SIG-M5 (cell line): ENCODE data around the gene CMSS1.

Experiments used
- DNase-seq: peaks from one replicate; lab custom pipeline; 2025; lab: John Stamatoyannopoulos, UW

Gene CMSS1

GRCh38 chr3:99903869-99904268 is 86.2 kb downstream of the CMSS1 start:
- no peak for DNase-seq

- no peak for DNase-seq
Observed at GRCh38 chr3:99907959-99908544, 90.4 kb downstream of the CMSS1 start.

GRCh38 chr3:99909714-99910495 is 92.2 kb downstream of the CMSS1 start:
- no peak for DNase-seq

- no peak for DNase-seq
Observed at GRCh38 chr3:99910752-99911290, 93.2 kb downstream of the CMSS1 start.

- DNase-seq = no peak
Observed at GRCh38 chr3:99911433-99911832, 93.8 kb downstream of the CMSS1 start.

GRCh38 chr3:99915906-99916432 is 98.3 kb downstream of the CMSS1 start:
- DNase-seq = no peak

- no peak for DNase-seq
Observed at GRCh38 chr3:99918715-99919114, 101.1 kb downstream of the CMSS1 start.

- DNase-seq = no peak
Observed at GRCh38 chr3:99919694-99920093, 102.0 kb downstream of the CMSS1 start.

- DNase-seq = no peak
Observed at GRCh38 chr3:99920481-99921376, 103.1 kb downstream of the CMSS1 start.

- no peak for DNase-seq
Observed at GRCh38 chr3:99921377-99921695, 103.7 kb downstream of the CMSS1 start.

- no peak for DNase-seq
Observed at GRCh38 chr3:99921986-99922385, 104.3 kb downstream of the CMSS1 start.

- no peak for DNase-seq
Observed at GRCh38 chr3:99923873-99924272, 106.2 kb downstream of the CMSS1 start.

- DNase-seq = no peak
Observed at GRCh38 chr3:99925584-99926230, 108.0 kb downstream of the CMSS1 start.

GRCh38 chr3:99927671-99928457 is 110.2 kb downstream of the CMSS1 start:
- DNase-seq = no peak

- no peak for DNase-seq
Observed at GRCh38 chr3:99928771-99929744, 111.4 kb downstream of the CMSS1 start.

- DNase-seq = no peak
Observed at GRCh38 chr3:99929745-99930139, 112.1 kb downstream of the CMSS1 start.

- DNase-seq = no peak
Observed at GRCh38 chr3:99931059-99931458, 113.4 kb downstream of the CMSS1 start.

- DNase-seq = no peak
Observed at GRCh38 chr3:99933971-99934750, 116.5 kb downstream of the CMSS1 start.
